WTC11 (cell line): Measurements from ENCODE around the gene DYSF. TPM values are rescaled to one million over a fixed set of nuclear protein-coding genes. Genes with fewer than 3 reads are reported as not detected.

Experiments
- ATAC-seq: fragments of 200-7000 bp; cut with Tn5 transposase; 2 replicates; pipeline ENCODE4 v1.10.0; 2021; ENCODE audit warnings: mild to moderate bottlenecking, moderate library complexity
- CTCF ChIA-PET: fragments of 300-600 bp; sonication (Branson Sonifier 250); formaldehyde crosslinking; loops from one replicate; lab custom pipeline; 2021; ENCODE audit warnings: antibody characterized with exemption; lab: Charles Lee
- POLR2A ChIA-PET: fragments of 350-600 bp; sonication (Branson Sonifier 250); formaldehyde crosslinking; loops from one replicate; lab custom pipeline; 2021; ENCODE audit warnings: antibody characterized with exemption; lab: Charles Lee
- DNase-seq: peaks from one replicate; pipeline ENCODE4 v3.0.0; 2021; ENCODE audit warnings: low spot score
- H3K27ac Mint-ChIP-seq: 2 replicates; pipeline ENCODE4 v1.8.0; 2021; ENCODE audit warnings: mixed read lengths
- H3K27me3 Mint-ChIP-seq: 2 replicates; pipeline ENCODE4 v1.8.0; 2021; ENCODE audit warnings: low read depth, mild to moderate bottlenecking, moderate library complexity, mixed read lengths
- H3K36me3 Mint-ChIP-seq: 2 replicates; pipeline ENCODE4 v1.8.0; 2021; ENCODE audit warnings: mixed read lengths
- H3K4me1 Mint-ChIP-seq: 2 replicates; pipeline ENCODE4 v1.8.0; 2022; ENCODE audit warnings: mixed read lengths
- H3K4me3 Mint-ChIP-seq: 2 replicates; pipeline ENCODE4 v1.8.0; 2021; ENCODE audit warnings: mild to moderate bottlenecking, moderate library complexity, mixed read lengths
- H3K9me3 Mint-ChIP-seq: 2 replicates; pipeline ENCODE4 v1.8.0; 2021; ENCODE audit warnings: mixed read lengths
- CBFB ChIP-seq: sonication (generic); formaldehyde crosslinking; IDR thresholded peaks from 2 replicates; pipeline ENCODE4 v1.8.1; 2022; ENCODE audit warnings: mild to moderate bottlenecking, low read depth, missing genetic modification reagents
- EMX1 ChIP-seq: fragments of 250-450 bp; sonication (Bioruptor Pico); IDR thresholded peaks from 2 replicates; pipeline ENCODE4 v1.8.0; 2021; ENCODE audit warnings: mild to moderate bottlenecking
- GABPB1 ChIP-seq: sonication (generic); formaldehyde crosslinking; IDR thresholded peaks from 2 replicates; pipeline ENCODE4 v1.8.1; 2023; ENCODE audit warnings: mild to moderate bottlenecking, missing genetic modification reagents
- GTF2I ChIP-seq: fragments of 250-450 bp; sonication (Bioruptor Pico); conservative IDR thresholded peaks from 2 replicates; pipeline ENCODE4 v1.4.0; 2021; ENCODE audit warnings: mild to moderate bottlenecking
- HMGA2 ChIP-seq: fragments of 250-450 bp; sonication (Bioruptor Pico); IDR thresholded peaks from 2 replicates; pipeline ENCODE4 v1.4.0; 2021; ENCODE audit warnings: mild to moderate bottlenecking, moderate library complexity
- MYBL2 ChIP-seq: sonication (generic); formaldehyde crosslinking; IDR thresholded peaks from 2 replicates; pipeline ENCODE4 v1.8.1; 2023; ENCODE audit warnings: mild to moderate bottlenecking, moderate library complexity, missing genetic modification reagents
- NR3C1 ChIP-seq: sonication (generic); formaldehyde crosslinking; conservative IDR thresholded peaks from 2 replicates; pipeline ENCODE4 v1.8.1; 2023; ENCODE audit warnings: low read depth, mild to moderate bottlenecking, missing genetic modification reagents
- SP1 ChIP-seq: sonication (generic); formaldehyde crosslinking; conservative IDR thresholded peaks from 2 replicates; pipeline ENCODE4 v1.8.1; 2022; ENCODE audit warnings: missing genetic modification reagents
- ZNF138 ChIP-seq: sonication (generic); formaldehyde crosslinking; conservative IDR thresholded peaks from 2 replicates; pipeline ENCODE4 v1.8.1; 2022; ENCODE audit warnings: mild to moderate bottlenecking, moderate library complexity, missing genetic modification reagents
- ZNF317 ChIP-seq: sonication (generic); formaldehyde crosslinking; IDR thresholded peaks from 2 replicates; pipeline ENCODE4 v1.8.1; 2023; ENCODE audit warnings: low read depth, mild to moderate bottlenecking, moderate library complexity, missing genetic modification reagents, borderline replicate concordance
- total RNA-seq: library from RNA; stranded (reverse); gene quantifications from 3 replicates; pipeline ENCODE4 v1.2.3, GENCODE V29; 2021
- TF ChIP-seq, protein P1 (sequence below): sonication (generic); formaldehyde crosslinking; IDR thresholded peaks from 2 replicates; pipeline ENCODE4 v1.8.0; 2022; ENCODE audit warnings: missing genetic modification reagents
- TF ChIP-seq, protein P2 (sequence below): sonication (generic); formaldehyde crosslinking; IDR thresholded peaks from 2 replicates; pipeline ENCODE4 v1.8.1; 2023; ENCODE audit warnings: mild to moderate bottlenecking, missing genetic modification reagents
- TF ChIP-seq, protein P3 (sequence below): sonication (generic); formaldehyde crosslinking; IDR thresholded peaks from 2 replicates; pipeline ENCODE4 v1.8.1; 2023; ENCODE audit warnings: mild to moderate bottlenecking, missing genetic modification reagents, moderate library complexity
- TF ChIP-seq, protein P4 (sequence below): fragments of 250-450 bp; sonication (Bioruptor Pico); IDR thresholded peaks from 2 replicates; pipeline ENCODE4 v2.1.2; 2022; ENCODE audit warnings: mild to moderate bottlenecking, moderate library complexity
- TF ChIP-seq, protein P5 (sequence below): fragments of 250-450 bp; sonication (Bioruptor Pico); IDR thresholded peaks from 2 replicates; pipeline ENCODE4 v1.8.0; 2021; ENCODE audit warnings: mild to moderate bottlenecking
- TF ChIP-seq, protein P6 (sequence below): sonication (generic); formaldehyde crosslinking; IDR thresholded peaks from 2 replicates; pipeline ENCODE4 v1.8.0; 2022; ENCODE audit warnings: mild to moderate bottlenecking, missing genetic modification reagents
- TF ChIP-seq, protein P7 (sequence below): fragments of 250-450 bp; sonication (Bioruptor Pico); IDR thresholded peaks from 2 replicates; pipeline ENCODE4 v1.9.0; 2021; ENCODE audit warnings: mild to moderate bottlenecking
- TF ChIP-seq, protein P8 (sequence below): sonication (generic); formaldehyde crosslinking; IDR thresholded peaks from 2 replicates; pipeline ENCODE4 v1.8.0; 2023; ENCODE audit warnings: mild to moderate bottlenecking, missing genetic modification reagents

DYSF gene
- total RNA-seq, 1 experiment from 2014 or later = 14.8 TPM

DNA sequence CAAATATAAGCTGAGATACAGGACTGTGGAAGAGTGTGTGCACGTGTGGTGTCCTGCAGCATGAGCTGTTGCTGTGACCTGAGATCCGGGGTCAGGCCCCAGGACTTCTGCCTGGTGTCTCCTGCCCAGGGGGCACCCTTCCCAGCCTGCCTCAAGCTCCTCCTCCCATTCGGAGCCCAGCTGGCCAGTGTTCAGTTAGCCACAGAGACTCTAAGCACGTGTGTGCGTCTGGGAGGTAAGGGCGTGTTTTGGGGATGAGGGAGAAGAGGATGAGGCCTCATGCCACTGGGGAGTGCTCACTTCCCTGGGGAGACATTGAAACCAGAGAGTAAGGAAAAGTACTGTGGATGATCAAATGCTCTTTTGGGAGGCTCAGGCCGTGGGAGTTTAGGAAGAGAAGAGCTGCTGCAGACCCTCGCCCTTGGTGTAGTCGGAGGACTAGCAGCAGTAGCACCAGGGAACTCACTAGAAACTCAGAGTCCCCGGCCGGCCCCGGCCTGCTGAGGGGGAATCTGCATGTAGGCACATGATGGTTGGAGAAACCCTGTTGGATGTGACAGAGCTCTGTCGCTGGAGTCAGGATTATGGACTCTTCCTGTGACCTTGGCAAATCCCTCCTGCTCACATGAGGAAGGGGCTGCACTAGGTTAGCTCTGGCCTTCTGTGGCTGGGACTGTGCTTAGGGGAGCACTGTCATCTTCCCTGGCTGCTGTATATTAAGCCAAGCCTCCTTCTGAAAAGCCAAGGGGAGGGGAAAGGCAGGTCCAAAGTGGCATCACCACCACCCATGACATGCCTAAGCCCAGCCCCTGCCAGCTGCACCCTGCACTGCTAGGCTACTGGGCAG, 231.1 kb downstream of the DYSF start:
- ATAC-seq (no peak), DNase-seq (no peak)
- Mint-ChIP-seq H3K4me1 (no peaks in the 10 kb centered on the region), H3K9me3 (0 out of 2 replicates have a peak, but pooled peaks cover 4% of the 10 kb centered on the region), H3K4me3 (no peak overlapping the region), H3K36me3 (peaks cover 4% of the 10 kb centered on the region; the same call in 1 of the 2 replicates), H3K27me3 (no peaks in the 10 kb centered on the region; the same call in 1 of the 2 replicates), H3K27ac (no peak overlapping the region)
- ChIA-PET POLR2A (no interaction called here), CTCF (interaction anchor here (0.6 to 1.5 kb wide), 2 partner anchors 11 to 353 kb away, joined by 3 read pairs; partner anchors contain the start of gene ZNF638)
- TF ChIP-seq MYBL2 (CRISPR knock-in tag) (no peak), GABPB1 (no peak), CBFB (CRISPR knock-in tag) (no peak), GTF2I (CRISPR knock-in tag) (no peak), EMX1 (no peak), SP1 (CRISPR knock-in tag) (no peak), HMGA2 (CRISPR knock-in tag) (no peak), ZNF138 (CRISPR knock-in tag) (no peak)
- TF ChIP-seq, protein P1, sequence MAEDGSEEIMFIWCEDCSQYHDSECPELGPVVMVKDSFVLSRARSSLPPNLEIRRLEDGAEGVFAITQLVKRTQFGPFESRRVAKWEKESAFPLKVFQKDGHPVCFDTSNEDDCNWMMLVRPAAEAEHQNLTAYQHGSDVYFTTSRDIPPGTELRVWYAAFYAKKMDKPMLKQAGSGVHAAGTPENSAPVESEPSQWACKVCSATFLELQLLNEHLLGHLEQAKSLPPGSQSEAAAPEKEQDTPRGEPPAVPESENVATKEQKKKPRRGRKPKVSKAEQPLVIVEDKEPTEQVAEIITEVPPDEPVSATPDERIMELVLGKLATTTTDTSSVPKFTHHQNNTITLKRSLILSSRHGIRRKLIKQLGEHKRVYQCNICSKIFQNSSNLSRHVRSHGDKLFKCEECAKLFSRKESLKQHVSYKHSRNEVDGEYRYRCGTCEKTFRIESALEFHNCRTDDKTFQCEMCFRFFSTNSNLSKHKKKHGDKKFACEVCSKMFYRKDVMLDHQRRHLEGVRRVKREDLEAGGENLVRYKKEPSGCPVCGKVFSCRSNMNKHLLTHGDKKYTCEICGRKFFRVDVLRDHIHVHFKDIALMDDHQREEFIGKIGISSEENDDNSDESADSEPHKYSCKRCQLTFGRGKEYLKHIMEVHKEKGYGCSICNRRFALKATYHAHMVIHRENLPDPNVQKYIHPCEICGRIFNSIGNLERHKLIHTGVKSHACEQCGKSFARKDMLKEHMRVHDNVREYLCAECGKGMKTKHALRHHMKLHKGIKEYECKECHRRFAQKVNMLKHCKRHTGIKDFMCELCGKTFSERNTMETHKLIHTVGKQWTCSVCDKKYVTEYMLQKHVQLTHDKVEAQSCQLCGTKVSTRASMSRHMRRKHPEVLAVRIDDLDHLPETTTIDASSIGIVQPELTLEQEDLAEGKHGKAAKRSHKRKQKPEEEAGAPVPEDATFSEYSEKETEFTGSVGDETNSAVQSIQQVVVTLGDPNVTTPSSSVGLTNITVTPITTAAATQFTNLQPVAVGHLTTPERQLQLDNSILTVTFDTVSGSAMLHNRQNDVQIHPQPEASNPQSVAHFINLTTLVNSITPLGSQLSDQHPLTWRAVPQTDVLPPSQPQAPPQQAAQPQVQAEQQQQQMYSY (CRISPR knock-in tag) = no peak
- TF ChIP-seq, protein P2, sequence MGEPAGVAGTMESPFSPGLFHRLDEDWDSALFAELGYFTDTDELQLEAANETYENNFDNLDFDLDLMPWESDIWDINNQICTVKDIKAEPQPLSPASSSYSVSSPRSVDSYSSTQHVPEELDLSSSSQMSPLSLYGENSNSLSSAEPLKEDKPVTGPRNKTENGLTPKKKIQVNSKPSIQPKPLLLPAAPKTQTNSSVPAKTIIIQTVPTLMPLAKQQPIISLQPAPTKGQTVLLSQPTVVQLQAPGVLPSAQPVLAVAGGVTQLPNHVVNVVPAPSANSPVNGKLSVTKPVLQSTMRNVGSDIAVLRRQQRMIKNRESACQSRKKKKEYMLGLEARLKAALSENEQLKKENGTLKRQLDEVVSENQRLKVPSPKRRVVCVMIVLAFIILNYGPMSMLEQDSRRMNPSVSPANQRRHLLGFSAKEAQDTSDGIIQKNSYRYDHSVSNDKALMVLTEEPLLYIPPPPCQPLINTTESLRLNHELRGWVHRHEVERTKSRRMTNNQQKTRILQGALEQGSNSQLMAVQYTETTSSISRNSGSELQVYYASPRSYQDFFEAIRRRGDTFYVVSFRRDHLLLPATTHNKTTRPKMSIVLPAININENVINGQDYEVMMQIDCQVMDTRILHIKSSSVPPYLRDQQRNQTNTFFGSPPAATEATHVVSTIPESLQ (CRISPR knock-in tag) = no peak
- TF ChIP-seq, protein P3, sequence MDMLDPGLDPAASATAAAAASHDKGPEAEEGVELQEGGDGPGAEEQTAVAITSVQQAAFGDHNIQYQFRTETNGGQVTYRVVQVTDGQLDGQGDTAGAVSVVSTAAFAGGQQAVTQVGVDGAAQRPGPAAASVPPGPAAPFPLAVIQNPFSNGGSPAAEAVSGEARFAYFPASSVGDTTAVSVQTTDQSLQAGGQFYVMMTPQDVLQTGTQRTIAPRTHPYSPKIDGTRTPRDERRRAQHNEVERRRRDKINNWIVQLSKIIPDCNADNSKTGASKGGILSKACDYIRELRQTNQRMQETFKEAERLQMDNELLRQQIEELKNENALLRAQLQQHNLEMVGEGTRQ (CRISPR knock-in tag) = no peak
- TF ChIP-seq, protein P4, sequence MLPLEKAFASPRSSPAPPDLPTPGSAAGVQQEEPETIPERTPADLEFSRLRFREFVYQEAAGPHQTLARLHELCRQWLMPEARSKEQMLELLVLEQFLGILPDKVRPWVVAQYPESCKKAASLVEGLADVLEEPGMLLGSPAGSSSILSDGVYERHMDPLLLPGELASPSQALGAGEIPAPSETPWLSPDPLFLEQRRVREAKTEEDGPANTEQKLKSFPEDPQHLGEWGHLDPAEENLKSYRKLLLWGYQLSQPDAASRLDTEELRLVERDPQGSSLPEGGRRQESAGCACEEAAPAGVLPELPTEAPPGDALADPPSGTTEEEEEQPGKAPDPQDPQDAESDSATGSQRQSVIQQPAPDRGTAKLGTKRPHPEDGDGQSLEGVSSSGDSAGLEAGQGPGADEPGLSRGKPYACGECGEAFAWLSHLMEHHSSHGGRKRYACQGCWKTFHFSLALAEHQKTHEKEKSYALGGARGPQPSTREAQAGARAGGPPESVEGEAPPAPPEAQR = no peak

DNA sequence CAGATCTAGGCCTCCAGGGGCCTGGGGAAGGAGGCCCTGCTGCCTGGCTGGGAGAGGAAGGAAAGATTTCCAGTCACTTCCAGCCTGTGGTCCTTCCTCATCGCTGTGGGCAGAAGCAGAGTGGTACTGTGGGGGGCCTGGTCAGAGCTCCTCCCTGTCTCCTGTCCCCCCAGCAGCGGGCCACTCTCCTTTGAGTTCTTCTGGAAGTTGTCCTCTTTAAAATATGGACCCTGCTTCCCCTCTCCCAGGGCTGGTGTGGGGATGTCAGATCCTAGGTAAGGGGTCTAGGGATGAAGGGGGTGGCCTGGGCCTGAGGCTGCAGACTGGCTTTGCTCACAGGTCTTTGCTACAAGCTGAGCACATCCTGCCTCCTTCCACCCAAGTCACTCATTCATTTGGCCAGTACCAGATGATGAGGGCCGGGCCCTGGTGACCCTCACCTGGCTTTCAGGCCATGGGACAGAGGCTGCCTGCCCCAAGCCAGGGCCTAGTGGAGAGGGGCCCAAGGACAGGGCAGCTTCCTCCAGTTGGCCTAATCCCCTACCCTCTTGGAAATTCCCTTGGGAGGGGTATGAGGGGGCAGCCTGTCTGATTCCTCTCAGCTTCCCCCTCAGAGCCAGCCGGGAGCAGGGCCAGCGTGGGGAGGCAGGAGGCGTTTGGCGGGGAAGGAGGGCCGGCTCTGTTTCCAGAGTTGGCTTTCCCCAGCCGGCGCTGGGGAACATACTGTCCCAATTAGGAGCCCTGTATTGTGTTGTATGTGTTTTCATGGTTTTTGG, 231.9 kb downstream of the DYSF start:
- Mint-ChIP-seq H3K9me3 (0 out of 2 replicates have a peak, but pooled peaks cover 6% of the 10 kb centered on the region), H3K4me3 (no peak overlapping the region), H3K4me1 (no peaks in the 10 kb centered on the region), H3K27me3 (no peaks in the 10 kb centered on the region; the same call in 1 of the 2 replicates), H3K36me3 (peaks cover 4% of the 10 kb centered on the region; the same call in 1 of the 2 replicates), H3K27ac (no peak overlapping the region)
- no peak for ATAC-seq
- POLR2A ChIA-PET = no interaction called here
- CTCF ChIA-PET = interaction anchor here (1.5 kb wide), 1 partner anchor 12 kb away, joined by 3 read pairs; no protein-coding TSS in a partner anchor
- DNase-seq = no peak
- TF ChIP-seq, protein P5, sequence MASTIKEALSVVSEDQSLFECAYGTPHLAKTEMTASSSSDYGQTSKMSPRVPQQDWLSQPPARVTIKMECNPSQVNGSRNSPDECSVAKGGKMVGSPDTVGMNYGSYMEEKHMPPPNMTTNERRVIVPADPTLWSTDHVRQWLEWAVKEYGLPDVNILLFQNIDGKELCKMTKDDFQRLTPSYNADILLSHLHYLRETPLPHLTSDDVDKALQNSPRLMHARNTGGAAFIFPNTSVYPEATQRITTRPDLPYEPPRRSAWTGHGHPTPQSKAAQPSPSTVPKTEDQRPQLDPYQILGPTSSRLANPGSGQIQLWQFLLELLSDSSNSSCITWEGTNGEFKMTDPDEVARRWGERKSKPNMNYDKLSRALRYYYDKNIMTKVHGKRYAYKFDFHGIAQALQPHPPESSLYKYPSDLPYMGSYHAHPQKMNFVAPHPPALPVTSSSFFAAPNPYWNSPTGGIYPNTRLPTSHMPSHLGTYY (CRISPR knock-in tag) = no peak
- TF ChIP-seq NR3C1 (CRISPR knock-in tag) (no peak), ZNF317 (CRISPR knock-in tag) (no peak), HMGA2 (CRISPR knock-in tag) (no peak)
- TF ChIP-seq, protein P6, sequence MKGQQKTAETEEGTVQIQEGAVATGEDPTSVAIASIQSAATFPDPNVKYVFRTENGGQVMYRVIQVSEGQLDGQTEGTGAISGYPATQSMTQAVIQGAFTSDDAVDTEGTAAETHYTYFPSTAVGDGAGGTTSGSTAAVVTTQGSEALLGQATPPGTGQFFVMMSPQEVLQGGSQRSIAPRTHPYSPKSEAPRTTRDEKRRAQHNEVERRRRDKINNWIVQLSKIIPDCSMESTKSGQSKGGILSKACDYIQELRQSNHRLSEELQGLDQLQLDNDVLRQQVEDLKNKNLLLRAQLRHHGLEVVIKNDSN (CRISPR knock-in tag) = no peak
- TF ChIP-seq, protein P7, sequence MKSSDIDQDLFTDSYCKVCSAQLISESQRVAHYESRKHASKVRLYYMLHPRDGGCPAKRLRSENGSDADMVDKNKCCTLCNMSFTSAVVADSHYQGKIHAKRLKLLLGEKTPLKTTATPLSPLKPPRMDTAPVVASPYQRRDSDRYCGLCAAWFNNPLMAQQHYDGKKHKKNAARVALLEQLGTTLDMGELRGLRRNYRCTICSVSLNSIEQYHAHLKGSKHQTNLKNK (CRISPR knock-in tag) = no peak
- TF ChIP-seq, protein P8, sequence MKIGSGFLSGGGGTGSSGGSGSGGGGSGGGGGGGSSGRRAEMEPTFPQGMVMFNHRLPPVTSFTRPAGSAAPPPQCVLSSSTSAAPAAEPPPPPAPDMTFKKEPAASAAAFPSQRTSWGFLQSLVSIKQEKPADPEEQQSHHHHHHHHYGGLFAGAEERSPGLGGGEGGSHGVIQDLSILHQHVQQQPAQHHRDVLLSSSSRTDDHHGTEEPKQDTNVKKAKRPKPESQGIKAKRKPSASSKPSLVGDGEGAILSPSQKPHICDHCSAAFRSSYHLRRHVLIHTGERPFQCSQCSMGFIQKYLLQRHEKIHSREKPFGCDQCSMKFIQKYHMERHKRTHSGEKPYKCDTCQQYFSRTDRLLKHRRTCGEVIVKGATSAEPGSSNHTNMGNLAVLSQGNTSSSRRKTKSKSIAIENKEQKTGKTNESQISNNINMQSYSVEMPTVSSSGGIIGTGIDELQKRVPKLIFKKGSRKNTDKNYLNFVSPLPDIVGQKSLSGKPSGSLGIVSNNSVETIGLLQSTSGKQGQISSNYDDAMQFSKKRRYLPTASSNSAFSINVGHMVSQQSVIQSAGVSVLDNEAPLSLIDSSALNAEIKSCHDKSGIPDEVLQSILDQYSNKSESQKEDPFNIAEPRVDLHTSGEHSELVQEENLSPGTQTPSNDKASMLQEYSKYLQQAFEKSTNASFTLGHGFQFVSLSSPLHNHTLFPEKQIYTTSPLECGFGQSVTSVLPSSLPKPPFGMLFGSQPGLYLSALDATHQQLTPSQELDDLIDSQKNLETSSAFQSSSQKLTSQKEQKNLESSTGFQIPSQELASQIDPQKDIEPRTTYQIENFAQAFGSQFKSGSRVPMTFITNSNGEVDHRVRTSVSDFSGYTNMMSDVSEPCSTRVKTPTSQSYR (CRISPR knock-in tag) = no peak
